HG02884 (cell line): ENCODE measurements around the gene LCOR.

Experiments
- ATAC-seq: cut with Tn5 transposase; IDR thresholded peaks from one replicate; pipeline ENCODE4 v1.9.1; 2021; ENCODE audit warnings: mild to moderate bottlenecking, moderate library complexity; ENCODE audit not compliant: unreplicated experiment

LCOR gene

DNA sequence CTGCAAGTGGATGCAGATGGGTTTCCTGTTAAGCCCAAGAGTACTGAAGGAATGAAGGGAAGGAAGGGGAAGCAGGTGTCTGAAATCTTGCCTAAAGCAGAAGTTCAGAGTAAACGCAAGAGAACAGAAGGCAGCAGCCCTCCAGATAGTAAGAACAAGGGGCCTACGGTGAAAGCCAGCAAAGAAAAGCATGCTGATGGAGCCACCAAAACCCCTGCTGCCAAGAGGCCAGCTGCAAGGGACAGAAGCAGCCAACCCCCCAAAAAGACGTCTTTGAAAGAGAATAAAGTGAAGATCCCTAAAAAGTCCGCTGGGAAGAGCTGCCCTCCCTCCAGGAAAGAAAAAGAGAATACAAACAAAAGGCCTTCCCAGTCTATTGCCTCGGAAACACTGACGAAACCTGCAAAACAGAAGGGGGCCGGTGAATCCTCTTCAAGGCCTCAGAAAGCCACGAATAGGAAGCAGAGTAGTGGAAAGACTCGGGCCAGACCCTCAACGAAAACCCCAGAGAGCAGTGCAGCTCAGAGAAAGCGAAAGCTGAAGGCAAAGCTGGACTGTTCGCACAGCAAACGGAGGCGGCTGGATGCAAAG, 152.5 kb downstream of the LCOR start:
- no peak for ATAC-seq

DNA sequence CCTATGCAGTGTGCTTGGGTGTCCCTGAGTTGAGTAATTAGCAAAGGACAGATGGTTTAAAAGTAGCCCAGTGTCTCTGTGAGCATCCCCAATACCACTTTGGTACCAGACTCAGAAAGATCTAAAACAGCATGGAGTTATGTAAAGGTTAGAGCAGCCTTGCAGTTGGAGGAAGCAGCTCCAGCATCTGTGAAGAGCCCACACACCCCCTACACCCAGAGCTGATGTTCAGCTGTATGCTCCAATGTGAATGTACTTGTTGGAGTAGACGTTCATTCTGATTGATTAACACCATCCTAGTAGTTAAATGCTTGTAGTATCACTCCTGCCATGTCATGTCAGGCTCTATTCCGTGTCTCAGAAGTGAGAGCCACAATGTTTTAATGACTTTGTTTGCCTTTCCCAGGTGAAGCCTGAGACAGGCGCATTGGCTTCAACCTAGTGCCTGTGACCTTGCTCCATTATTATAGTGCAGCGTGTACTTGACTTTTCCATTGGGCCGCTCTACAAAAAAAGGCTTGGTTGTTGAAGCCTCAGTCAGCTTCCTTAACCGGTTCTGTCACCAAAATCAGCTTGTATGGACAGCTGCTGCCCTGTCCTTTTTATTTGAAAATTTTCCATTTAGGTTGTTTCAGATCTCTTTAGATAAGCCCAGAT, 154.2 kb downstream of the LCOR start:
- no peak for ATAC-seq

DNA sequence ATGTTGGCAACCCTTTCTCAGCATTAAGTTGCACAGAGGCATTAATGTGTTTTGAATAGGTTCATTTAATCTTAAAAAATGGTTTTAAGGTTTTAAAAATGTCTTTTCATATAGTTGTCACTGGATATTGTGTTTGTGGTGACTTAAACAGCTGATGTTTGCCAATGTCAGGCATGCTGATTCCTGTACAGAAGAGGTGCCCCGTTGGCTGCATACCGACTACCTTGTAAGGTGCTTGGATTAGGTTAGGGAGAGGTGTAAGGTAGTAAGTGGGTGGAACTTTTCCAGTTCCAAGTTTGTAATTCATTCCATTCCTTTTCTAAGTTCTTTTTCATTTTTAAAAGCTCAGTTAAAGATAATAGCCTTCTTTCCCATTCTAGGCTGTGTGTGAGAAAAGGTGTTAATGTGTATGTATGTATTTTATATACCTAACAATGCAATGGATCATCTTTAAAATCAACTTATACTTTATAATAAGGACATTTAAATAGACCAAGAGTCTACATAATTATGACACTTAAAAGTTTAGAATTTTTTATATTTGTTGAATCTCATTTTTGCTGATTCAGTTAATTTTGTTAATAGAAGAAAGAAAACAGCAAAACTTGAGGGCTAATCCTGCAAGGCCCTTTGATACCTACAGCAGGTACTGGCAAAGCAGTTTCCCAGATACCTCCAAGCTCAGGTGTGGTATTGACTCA, 155.2 kb downstream of the LCOR start:
- no peak for ATAC-seq

DNA sequence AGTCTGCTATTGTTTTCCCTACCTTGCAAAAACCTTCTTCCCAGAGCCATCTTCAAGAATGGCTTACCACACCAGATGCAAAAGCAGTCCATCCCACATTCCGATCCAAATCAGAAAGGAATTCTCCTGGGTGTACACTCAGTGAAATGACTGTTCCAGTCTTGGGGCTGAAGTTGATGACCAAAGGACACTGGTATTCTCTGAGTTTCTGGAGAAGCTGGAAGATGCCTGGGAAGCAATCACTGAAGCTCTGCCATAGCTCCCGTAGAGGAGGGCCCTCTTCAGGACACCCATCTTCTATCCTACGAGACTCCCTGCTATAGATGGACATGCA, 155.7 kb downstream of the LCOR start:
- ATAC-seq: no peak

DNA sequence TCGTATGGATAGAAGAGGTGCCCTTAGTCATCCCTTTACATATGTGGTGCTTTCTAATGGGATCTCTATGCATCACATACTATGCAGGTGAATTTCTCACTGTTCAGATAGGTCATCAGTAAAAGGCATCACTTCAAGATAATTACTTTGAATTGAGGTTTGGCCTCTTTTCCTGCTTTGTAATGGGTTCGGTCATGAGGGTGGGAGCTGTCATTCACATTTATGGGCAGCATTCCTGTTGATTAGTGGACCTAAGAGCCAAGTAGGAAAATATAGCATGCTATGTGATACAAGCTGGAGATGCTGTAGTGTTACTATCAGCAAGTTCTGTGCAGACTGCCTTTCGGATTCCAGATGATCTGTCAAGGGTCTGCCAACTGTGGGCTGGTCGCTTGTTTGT, 156.3 kb downstream of the LCOR start:
- ATAC-seq: no peak

DNA sequence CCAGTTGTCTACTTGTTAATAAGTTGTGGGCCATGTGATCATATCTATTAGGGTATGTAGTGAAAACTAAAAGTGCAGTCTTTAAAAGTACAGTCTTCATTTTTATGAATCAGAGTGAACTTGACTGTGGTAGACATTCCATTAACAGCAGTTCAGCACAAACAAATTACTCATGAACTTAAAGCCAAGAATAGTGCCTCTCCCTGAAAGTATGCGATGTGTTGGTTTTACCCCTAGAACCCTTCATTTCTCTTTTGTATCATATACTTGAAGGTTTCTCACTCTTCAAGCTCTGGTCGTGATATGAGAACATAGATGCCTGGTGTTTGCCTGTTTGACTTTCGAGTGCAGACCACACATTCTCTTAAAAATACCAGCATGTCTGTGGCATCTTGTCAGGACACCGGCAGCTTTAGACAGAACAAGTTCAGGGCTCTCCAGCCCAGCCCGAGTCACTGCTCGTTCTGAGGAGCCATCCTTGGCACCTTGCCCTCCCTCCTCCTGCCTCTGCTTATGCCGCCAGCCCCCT, 159.3 kb downstream of the LCOR start:
- ATAC-seq: peak; percentile 46

DNA sequence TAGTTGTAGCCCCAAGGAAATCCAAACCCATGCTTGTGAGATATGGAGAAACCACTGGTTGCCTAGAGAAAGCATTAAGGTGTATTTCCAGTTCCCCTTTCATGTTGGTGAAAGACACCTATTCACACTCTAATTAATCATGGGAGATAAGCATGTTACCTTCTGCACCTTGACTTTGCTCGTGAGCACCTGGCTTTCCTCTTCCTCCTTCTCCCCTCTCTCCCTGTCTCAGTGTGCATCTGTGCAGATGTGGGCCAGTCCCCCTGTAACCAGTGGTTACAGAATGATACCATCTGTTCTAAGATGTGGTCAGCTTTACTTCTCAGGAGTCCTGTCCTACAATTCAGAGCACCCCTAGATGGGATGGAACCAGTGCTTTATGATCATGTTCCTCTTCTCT, 160.6 kb downstream of the LCOR start:
- peak; percentile 76 for ATAC-seq

DNA sequence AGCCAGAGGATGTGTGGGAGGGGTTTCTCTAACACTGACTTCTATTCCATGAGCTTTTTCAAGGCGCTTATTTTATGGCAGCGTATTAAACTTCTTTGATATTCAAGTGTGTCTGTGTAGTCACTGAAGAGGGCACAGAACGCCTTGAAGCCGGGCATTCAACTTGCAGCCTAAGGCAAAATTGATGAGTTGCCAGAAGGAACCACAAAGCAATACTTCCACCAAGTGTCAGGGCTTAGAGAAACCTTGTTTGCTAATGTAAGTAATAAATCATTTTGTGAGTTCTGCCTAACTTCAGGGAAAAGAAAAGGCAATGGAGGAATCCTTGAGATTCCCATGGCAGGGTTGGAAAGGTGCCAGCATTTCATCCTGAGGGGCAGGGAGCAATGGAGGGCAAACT, 163.8 kb downstream of the LCOR start:
- ATAC-seq: no peak

DNA sequence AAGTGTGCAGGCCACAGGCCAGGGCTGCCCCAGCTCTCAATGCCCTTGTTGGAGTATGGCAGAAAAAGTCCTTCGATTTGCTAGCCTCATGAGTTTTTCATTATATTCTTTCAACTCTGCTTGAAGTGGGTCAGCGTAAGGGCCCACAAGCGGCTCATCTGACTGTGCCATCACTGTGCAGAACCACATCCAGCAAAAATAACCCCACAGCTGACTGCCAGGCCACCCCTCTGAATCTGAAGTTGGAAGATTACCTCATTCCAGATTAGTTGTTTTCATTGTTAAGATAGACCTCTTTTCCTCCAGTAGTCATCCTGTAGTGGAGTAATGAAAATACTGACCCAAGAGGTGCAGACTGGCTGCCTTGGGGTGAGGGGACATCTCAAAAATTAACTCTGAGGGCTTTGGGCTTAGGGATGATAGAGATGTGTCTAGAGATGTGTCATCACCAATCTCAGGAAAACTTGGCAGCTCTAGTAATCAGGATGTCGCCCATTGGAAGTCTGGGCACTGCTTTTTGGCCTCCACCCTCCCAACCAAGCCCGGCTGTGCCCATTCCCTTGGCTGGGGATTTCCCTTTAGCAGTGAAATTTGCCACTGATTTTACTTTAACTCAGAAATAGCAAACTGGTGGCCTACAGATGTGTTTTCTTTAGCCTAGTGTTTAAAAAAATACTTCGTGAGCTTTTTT, 164.3 kb downstream of the LCOR start:
- ATAC-seq: no peak

DNA sequence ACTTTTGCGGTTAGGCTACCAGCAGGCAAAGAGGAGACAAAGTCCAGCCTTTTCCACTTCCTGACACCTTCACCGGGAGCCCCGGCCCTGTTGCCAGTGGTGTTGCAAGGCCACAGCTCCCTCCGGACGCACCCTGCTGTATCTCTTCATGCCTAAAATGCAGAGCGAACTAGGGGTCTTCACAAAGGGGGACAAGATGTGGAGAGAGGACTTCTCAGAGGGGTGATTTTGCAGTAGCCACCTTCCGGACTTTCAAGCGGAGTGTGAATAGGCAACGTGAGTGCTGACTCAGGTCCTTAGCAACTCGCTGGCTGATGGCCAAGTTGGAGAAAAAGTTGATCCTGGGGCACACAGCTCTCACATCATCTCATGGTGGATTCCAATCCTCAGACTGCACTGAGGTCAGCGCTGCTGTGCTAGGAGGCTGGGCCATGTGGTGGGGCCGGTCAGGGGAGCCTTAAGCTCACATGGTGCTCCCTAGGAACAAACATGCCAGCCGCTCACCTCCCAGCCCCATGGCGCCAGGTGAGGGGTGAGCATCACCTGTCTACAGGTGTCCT, 166.3 kb downstream of the LCOR start:
- ATAC-seq: no peak

DNA sequence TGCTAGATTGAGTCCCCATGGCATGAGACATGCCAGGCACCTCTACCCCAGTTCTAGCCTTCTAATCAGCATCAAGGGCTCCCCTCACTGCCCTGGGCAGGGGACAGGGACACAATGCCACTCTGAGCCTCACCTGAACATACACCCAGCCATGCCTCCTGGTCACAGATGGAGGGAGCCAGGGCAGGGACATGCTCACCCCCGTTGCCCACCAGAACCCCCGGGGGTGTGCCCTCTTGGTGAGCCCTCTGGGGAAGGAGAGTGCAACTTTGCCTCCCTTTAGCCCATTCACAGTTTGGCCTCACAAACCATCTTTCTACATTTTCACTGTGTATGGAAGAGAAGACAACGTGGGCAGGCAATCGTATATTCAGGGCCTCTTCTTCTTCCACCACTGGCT, 167.2 kb downstream of the LCOR start:
- ATAC-seq: no peak

DNA sequence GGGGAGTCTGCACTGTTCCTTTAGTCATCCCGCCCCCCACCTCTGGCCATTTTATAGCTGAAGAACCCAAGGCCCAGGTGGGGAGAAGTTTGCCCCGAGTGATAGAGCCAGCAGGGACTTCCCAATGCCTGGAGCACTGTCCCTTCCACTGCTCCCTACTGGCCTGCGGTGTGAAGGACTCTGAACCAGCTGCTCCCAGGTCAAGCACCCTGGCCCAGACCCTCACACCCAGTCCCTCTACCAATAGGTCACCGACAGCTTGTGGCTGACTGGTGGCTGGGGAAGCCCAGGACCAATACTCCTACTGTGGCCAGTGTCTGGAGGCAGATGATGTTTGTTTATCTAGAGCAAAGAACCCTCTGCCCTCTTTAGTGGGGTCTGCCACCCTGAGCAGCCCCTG, 167.9 kb downstream of the LCOR start:
- ATAC-seq: no peak

DNA sequence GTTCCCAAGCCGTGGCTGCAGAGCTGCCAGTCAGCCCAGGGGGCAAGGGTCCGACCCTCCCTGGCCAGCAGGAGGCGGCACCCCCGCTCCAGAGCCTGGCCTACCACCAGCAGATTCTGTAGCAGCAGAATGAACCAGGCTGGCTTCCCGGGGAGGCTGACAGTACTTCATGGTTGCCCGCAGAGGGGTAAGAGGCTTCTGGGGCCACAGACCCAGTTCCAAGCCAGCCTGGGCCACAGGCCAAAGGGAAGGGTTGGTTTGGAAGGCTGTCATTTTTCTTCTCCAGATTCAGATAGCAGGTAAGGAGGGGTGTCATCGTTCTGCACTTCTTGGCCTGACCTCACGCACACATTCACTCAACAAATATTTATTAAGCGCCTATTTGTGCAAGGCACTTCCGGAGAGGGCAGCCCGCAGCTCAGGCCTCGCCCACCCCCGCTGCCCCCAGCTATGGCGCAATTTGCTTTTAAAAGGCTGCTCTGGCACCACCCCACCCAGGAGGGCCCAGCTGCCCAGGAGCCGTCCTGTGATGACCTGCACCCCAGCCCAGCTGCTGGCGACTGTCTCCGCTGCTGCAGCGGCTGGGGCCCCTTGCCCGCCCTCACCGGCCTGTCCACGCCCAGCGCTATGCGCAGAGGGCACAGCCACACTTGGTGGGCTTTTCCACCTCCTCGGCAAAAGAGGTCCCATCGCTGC, 168.5 kb downstream of the LCOR start:
- no peak for ATAC-seq

DNA sequence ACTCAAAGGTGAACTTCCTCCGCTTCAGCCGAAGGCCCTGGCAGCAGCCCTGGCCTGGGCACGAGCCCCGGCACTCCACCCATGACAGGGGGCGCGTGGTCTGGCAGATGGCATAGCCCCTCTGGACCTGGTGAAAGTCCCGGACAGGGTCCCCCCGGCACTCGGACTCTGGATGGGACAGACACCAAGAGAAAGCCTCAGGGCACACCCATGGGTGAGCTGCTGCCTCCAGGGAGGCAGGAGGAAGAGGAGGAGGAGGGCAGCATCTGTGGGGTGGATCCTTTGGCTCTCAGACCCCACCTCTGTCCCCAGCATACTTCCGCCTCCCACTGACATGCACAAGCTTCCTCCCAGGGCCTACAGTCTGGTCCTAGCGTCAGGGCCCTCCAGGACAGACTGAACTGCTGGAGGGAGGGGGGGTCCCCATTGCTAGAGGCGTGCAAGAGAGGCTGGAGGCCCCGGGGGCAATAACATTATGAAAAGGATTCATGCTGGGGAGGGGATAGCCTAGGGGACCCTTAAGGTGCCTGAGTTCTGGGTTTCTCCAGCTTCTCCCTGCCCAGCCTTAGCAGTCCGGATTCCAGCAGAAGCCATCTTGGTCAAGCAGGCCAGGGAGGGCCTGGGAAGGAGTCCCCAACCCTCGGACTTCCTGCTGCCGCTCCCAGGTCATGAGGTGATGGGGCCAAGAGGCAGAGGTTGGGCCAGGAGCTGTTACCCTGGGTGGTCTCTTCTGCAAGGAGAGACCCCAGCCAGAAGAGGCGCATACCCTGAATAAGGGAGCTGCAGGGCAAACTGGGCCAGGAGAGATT, 169.3 kb downstream of the LCOR start:
- no peak for ATAC-seq

DNA sequence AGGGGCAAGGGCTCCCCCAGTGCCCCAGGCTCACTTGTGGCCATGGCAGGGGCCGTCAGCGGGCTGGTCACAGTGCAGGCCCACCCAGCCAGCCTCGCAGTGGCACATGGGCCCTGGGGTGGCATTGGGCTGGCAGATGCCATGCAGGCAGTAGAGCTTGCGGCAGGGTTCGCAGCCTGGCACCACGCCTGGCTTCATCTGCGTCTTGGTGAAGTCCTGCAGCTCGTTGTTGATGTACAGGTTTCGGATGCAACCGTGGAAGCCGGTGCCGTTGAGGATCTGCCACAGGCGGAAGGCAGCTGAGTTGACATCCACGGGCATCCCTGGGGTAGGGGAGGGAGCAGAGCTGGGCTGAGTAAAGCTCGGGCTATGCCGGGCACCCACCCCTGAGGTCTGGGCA, 170.6 kb downstream of the LCOR start:
- ATAC-seq: no peak

DNA sequence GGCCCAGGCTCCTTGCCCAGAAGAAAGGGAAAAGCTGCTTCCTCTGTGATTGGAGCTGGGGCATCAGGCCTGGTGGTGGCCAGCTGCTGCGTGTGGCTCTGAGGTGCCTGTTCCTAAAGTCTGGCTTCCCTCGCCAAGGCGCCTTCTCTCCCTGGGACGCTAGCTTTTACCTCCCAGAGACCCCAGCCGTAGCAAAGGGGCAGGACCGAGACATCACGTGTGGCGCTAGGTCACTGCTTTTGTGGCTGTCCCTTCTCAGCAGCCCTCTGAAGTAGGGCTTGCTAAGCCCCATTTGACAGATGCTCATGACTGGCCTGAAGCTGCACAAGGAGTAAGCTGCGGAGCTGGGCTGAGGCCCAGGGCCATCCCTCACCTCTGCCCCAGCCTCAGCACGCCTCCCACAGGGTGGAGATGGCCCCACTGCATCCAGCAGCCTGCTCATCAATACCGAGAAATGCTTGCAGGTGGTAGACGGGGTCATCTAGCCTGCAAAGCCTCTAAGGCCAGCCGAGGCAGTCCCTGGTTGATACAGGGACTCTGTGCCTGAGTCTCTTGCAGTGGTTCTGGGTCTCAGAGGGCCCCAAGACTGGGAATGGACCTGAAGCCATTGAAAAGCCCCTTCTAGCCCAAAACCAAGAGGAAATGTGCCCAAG, 171.2 kb downstream of the LCOR start:
- no peak for ATAC-seq

DNA sequence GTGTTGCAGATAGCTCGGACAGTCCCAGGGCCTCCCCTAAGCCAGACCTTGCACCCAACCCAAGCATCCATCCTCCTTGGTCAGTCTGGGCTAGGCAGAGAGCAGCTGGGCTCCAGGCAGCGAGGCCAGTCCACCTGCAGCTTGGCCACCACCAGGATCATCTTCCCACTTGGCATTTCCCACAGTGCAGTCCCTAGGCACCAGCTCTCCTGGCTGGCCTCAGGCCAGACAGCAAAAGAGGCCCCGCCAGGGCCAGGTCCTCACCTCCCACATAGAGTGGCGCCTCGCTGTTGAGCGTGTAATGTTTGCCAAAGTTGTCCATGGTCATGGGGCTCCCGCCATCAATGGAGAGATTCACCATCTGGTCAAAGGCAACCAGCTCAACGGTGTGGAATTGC, 171.7 kb downstream of the LCOR start:
- ATAC-seq: no peak

DNA sequence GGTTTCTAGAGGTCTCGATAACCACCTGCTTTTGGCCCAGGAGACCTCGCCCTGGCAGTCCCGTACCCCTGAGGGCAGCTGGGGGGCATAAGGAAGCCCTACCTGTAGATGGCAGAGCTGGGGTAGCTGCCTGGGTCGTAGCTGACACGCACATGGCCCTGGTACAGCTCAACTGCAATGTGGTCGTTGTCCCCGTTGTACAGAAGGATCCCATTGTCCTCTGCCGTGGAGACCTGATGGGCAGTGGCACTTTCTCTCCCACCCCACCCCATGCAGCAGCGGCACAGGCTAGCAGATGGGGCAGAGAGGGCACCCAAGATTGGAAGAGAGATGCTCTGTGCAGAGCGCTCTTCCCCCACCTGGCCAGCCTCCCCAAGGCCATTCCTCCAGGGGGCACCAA, 172.5 kb downstream of the LCOR start:
- no peak for ATAC-seq

DNA sequence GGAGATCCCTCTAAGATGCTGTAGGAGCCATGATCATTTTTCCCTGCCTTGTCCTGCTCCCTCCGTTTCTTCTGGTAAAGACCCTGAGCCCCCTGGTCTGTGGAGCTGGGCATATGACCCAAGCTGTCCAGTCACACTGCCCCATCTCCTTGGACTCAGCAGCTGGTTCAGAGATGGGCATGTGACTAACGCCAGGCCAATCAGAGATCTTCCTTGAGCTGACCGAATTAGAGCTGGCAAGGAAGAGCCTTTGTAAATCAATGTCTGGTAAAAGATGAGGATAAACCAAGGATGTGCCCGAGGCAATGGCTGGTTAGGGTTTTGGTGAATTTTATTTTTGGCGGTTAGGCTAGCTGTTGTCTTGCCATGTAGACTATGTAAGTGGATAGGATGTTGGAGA, 173.3 kb downstream of the LCOR start:
- ATAC-seq: no peak

DNA sequence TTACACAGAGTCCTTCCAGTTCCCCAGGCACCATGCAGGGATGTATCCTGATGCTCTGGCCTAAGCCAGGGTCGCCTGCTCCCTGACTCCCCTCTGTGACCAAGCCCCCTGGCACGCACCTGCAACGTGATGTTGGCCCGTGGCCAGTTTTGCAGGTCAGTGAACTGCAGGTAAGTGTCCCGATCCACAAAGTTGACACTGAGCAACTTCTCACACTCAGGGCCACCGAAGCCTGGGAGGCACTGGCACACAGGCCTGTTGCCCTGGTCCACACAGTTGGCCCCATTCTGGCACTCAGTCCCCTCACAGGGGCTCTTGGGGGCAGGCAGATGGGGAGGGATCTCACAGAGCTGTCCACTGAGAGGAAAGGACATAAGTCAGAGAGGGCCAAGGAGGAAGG, 174.3 kb downstream of the LCOR start:
- no peak for ATAC-seq
